Activated CD4-positive, alpha-beta T cell treated with anti-CD3 and anti-CD28 coated beads for 36 hours (primary cell): Measurements from ENCODE around the gene KCNK3. TPM values are rescaled to one million over a fixed set of nuclear protein-coding genes. Genes with fewer than 3 reads are reported as not detected.

ENCODE experiments used
- ATAC-seq: fragments of 200-7000 bp; cut with Tn5 transposase; one replicate; pipeline ENCODE4 v1.10.0; 2021; ENCODE audit warnings: mild to moderate bottlenecking, moderate library complexity
- CTCF ChIA-PET: fragments of 350-600 bp; sonication (Branson Sonifier 250); formaldehyde crosslinking; loops from one replicate; lab custom pipeline; 2021; ENCODE audit warnings: antibody characterized with exemption; lab: Charles Lee
- POLR2A ChIA-PET: fragments of 350-600 bp; sonication (Branson Sonifier 250); formaldehyde crosslinking; loops from one replicate; lab custom pipeline; 2021; ENCODE audit warnings: antibody characterized with exemption, inconsistent platforms; lab: Charles Lee
- DNase-seq: peaks from one replicate; pipeline ENCODE4 v3.0.0-alpha.2; 2020
- H3K27ac Mint-ChIP-seq: one replicate; pipeline ENCODE4 v1.8.0; 2021; ENCODE audit warnings: mixed read lengths
- H3K27me3 Mint-ChIP-seq: one replicate; pipeline ENCODE4 v1.8.0; 2021; ENCODE audit warnings: mixed read lengths
- H3K36me3 Mint-ChIP-seq: one replicate; pipeline ENCODE4 v1.8.0; 2021; ENCODE audit warnings: low read depth, mixed read lengths
- H3K4me1 Mint-ChIP-seq: one replicate; pipeline ENCODE4 v1.8.0; 2021; ENCODE audit warnings: mixed read lengths
- H3K4me3 Mint-ChIP-seq: one replicate; pipeline ENCODE4 v1.8.0; 2021; ENCODE audit warnings: mild to moderate bottlenecking, moderate library complexity, mixed read lengths
- H3K9me3 Mint-ChIP-seq: one replicate; pipeline ENCODE4 v1.8.0; 2021; ENCODE audit warnings: low read depth, mixed read lengths
- intact Hi-C, 2 experiments: fragments of 100-400 bp; cut with DNase I in 1 of 2; cut with micrococcal nuclease in 1 of 2; formaldehyde crosslinking; loops; one replicate each; pipeline versions ENCODE4 v1.14.2 to v1.15.1; 2022 to 2024; cut with DNase I, micrococcal nuclease
- total RNA-seq, 2 experiments: library from RNA; stranded (reverse); gene quantifications; one replicate each; pipeline ENCODE4 v1.2.3, GENCODE V29; 2021

Gene KCNK3
- total RNA-seq, 2 experiments from 2014 or later, result not detected

DNA sequence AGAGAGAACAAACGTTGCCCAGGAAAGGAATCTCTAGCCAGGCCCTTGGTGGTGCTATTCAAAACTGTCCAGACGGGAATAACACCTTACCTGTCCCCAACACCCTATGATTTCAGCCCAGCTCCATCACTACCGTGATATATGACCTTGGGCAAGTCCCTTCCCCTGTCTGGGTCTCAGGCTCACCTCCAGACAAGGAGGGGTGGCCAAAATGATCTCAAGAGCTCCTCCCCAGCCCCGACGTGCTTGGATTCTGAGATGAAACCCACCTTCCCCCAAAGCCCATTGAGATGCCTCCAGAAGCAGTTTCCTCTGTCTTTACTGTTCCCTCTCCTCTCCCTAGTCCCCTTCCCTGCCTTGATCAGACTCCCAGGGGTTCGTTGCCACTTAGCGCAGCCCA lies 1.5 kb downstream of the KCNK3 start:
- no peak for DNase-seq
- POLR2A ChIA-PET, result no interaction called here
- peaks cover 3% of the 10 kb centered on the region for H3K4me1 Mint-ChIP-seq
- CTCF ChIA-PET, result interaction anchor here (0.5 kb wide), 1 partner anchor 18 kb away, joined by 3 read pairs; no protein-coding TSS in a partner anchor
- ATAC-seq, result no peak
- intact Hi-C loops, result no loop called here
- H3K36me3 Mint-ChIP-seq, result no peaks in the 10 kb centered on the region
- H3K27me3 Mint-ChIP-seq, result peaks cover 57% of the 10 kb centered on the region
- H3K4me3 Mint-ChIP-seq, result no peak overlapping the region
- H3K27ac Mint-ChIP-seq, result no peak overlapping the region
- no peaks in the 10 kb centered on the region for H3K9me3 Mint-ChIP-seq

GRCh38 chr2:26696351-26696816 lies 3.9 kb downstream of the KCNK3 start:
- peaks cover 3% of the 10 kb centered on the region for H3K4me1 Mint-ChIP-seq
- DNase-seq (peak; percentile 26), ATAC-seq (peak; percentile 62)
- no peaks in the 10 kb centered on the region for H3K9me3 Mint-ChIP-seq
- CTCF ChIA-PET, result interaction anchor here (0.6 to 1.0 kb wide), 4 partner anchors 50 to 1363 kb away, joined by 3 to 4 read pairs (median 3); no protein-coding TSS in a partner anchor
- no peak overlapping the region for H3K4me3 Mint-ChIP-seq
- no peaks in the 10 kb centered on the region for H3K36me3 Mint-ChIP-seq
- intact Hi-C loops, result no loop called here
- POLR2A ChIA-PET, result no interaction called here
- no peak overlapping the region for H3K27ac Mint-ChIP-seq
- H3K27me3 Mint-ChIP-seq, result peaks cover 49% of the 10 kb centered on the region

GRCh38 chr2:26697425-26697824 lies 4.9 kb downstream of the KCNK3 start:
- H3K9me3 Mint-ChIP-seq, result no peaks in the 10 kb centered on the region
- H3K36me3 Mint-ChIP-seq, result no peaks in the 10 kb centered on the region
- ATAC-seq (no peak), DNase-seq (no peak)
- H3K4me1 Mint-ChIP-seq, result no peaks in the 10 kb centered on the region
- intact Hi-C loops, result no loop called here
- CTCF ChIA-PET, result interaction anchor here (0.8 kb wide), 1 partner anchor 94 kb away, joined by 3 read pairs; no protein-coding TSS in a partner anchor
- no peak overlapping the region for H3K27ac Mint-ChIP-seq
- H3K4me3 Mint-ChIP-seq, result no peak overlapping the region
- peaks cover 45% of the 10 kb centered on the region for H3K27me3 Mint-ChIP-seq
- POLR2A ChIA-PET, result no interaction called here

- no peak for ATAC-seq
- Mint-ChIP-seq H3K36me3 (no peaks in the 10 kb centered on the region), H3K4me3 (no peak overlapping the region), H3K27ac (no peak overlapping the region), H3K4me1 (no peaks in the 10 kb centered on the region), H3K9me3 (no peaks in the 10 kb centered on the region), H3K27me3 (peaks cover 35% of the 10 kb centered on the region)
- no peak for DNase-seq
- ChIA-PET CTCF (interaction anchor here (0.7 kb wide), 1 partner anchor 17 kb away, joined by 3 read pairs; no protein-coding TSS in a partner anchor), POLR2A (no interaction called here)
- intact Hi-C loops, result no loop called here
These were observed 6.8 kb downstream of the KCNK3 start for GRCh38 chr2:26699295-26699694.

DNA sequence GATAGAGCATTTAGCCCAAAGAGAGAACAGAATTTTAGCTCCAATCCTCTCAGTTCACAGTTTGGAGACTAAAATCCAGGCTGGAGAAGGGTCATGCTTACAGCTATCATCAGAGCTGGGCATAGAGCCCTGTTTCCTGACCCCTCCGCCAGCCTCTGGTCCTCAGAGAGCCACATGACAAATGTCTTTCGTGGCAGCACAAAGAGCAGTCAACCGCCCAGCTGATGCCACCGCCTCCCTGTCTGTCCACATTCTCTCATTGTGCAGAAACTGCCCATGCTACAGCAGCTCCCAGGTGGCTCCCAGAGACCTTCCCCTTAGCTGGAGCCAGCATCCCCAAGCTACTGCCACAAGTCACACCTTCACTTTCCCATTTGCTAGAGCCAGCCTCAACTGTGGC lies 7.6 kb downstream of the KCNK3 start:
- POLR2A ChIA-PET, result no interaction called here
- DNase-seq (no peak), ATAC-seq (no peak)
- peaks cover 29% of the 10 kb centered on the region for H3K27me3 Mint-ChIP-seq
- H3K27ac Mint-ChIP-seq, result no peak overlapping the region
- CTCF ChIA-PET, result interaction anchor here (0.7 kb wide), 1 partner anchor 18 kb away, joined by 3 read pairs; no protein-coding TSS in a partner anchor
- no peaks in the 10 kb centered on the region for H3K4me1 Mint-ChIP-seq
- intact Hi-C loops, result no loop called here
- H3K36me3 Mint-ChIP-seq, result no peaks in the 10 kb centered on the region
- H3K4me3 Mint-ChIP-seq, result no peak overlapping the region
- no peaks in the 10 kb centered on the region for H3K9me3 Mint-ChIP-seq

DNA sequence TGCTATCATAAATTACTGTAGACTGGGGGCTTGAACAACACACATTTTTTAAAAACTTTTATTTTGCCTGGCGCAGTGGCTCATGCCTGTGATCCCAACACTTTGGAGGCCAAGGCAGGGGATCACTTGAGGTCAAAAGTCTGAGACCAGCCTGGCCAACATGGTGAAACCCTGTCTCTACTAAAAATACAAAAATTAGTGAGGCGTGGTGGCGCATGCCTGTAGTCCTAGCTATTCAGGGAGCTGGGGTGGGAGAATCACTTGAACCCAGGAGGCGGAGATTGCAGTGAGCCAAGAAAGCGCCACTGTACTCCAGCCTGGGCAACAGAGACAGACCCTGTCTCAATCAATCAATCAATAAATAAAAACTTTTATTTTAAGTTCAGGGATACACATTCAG lies 9.1 kb downstream of the KCNK3 start:
- no peaks in the 10 kb centered on the region for H3K4me1 Mint-ChIP-seq
- intact Hi-C loops, result no loop called here
- ATAC-seq (no peak), DNase-seq (no peak)
- H3K9me3 Mint-ChIP-seq, result no peaks in the 10 kb centered on the region
- no peaks in the 10 kb centered on the region for H3K36me3 Mint-ChIP-seq
- no peak overlapping the region for H3K27ac Mint-ChIP-seq
- POLR2A ChIA-PET, result no interaction called here
- H3K4me3 Mint-ChIP-seq, result no peak overlapping the region
- CTCF ChIA-PET, result no interaction called here
- H3K27me3 Mint-ChIP-seq, result peaks cover 16% of the 10 kb centered on the region

- Mint-ChIP-seq H3K36me3 (no peaks in the 10 kb centered on the region), H3K27ac (no peak overlapping the region), H3K4me1 (no peaks in the 10 kb centered on the region), H3K27me3 (peaks cover 14% of the 10 kb centered on the region), H3K9me3 (no peaks in the 10 kb centered on the region), H3K4me3 (no peak overlapping the region)
- intact Hi-C loops, result no loop called here
- ChIA-PET POLR2A (no interaction called here), CTCF (no interaction called here)
- ATAC-seq, result no peak
- DNase-seq, result no peak
These were observed 9.5 kb downstream of the KCNK3 start for GRCh38 chr2:26702025-26702424.

GRCh38 chr2:26704441-26704977 lies 12.0 kb downstream of the KCNK3 start:
- intact Hi-C loops, result no loop called here
- CTCF ChIA-PET, result interaction anchor here (0.6 to 0.7 kb wide), 2 partner anchors 25 to 253 kb away, joined by 3 read pairs; no protein-coding TSS in a partner anchor
- H3K36me3 Mint-ChIP-seq, result no peaks in the 10 kb centered on the region

GRCh38 chr2:26705126-26705525 lies 12.6 kb downstream of the KCNK3 start:
- Mint-ChIP-seq H3K4me3 (no peak overlapping the region), H3K36me3 (no peaks in the 10 kb centered on the region), H3K27ac (no peak overlapping the region), H3K27me3 (peaks cover 6% of the 10 kb centered on the region), H3K9me3 (no peaks in the 10 kb centered on the region), H3K4me1 (no peaks in the 10 kb centered on the region)
- ATAC-seq (no peak), DNase-seq (no peak)
- CTCF ChIA-PET, result interaction anchor here (0.6 kb wide), 1 partner anchor 25 kb away, joined by 3 read pairs; no protein-coding TSS in a partner anchor
- intact Hi-C loops, result no loop called here
- POLR2A ChIA-PET, result no interaction called here

More at GRCh38 chr2:26704441-26704977, 12.0 kb downstream of the KCNK3 start:
- ATAC-seq (no peak), DNase-seq (no peak)
- H3K27me3 Mint-ChIP-seq, result peaks cover 6% of the 10 kb centered on the region
- no peaks in the 10 kb centered on the region for H3K4me1 Mint-ChIP-seq
- POLR2A ChIA-PET, result no interaction called here
- H3K9me3 Mint-ChIP-seq, result no peaks in the 10 kb centered on the region
- H3K27ac Mint-ChIP-seq, result no peak overlapping the region
- H3K4me3 Mint-ChIP-seq, result no peak overlapping the region

- POLR2A ChIA-PET, result no interaction called here
- no peak for DNase-seq
- H3K36me3 Mint-ChIP-seq, result no peaks in the 10 kb centered on the region
- intact Hi-C loops, result no loop called here
- H3K4me3 Mint-ChIP-seq, result no peak overlapping the region
- no peak overlapping the region for H3K27ac Mint-ChIP-seq
- no peak for ATAC-seq
- CTCF ChIA-PET, result interaction anchor here (0.6 to 0.7 kb wide), 2 partner anchors 34 to 40 kb away, joined by 3 read pairs; no protein-coding TSS in a partner anchor
- no peaks in the 10 kb centered on the region for H3K4me1 Mint-ChIP-seq
- no peaks in the 10 kb centered on the region for H3K9me3 Mint-ChIP-seq
- H3K27me3 Mint-ChIP-seq, result no peaks in the 10 kb centered on the region
These were observed 13.6 kb downstream of the KCNK3 start for GRCh38 chr2:26706093-26706492.

GRCh38 chr2:26706616-26707473 lies 14.3 kb downstream of the KCNK3 start:
- no peak for DNase-seq
- ChIA-PET POLR2A (no interaction called here), CTCF (interaction anchor here (0.7 kb wide), 1 partner anchor 39 kb away, joined by 3 read pairs; no protein-coding TSS in a partner anchor)
- Mint-ChIP-seq H3K9me3 (no peaks in the 10 kb centered on the region), H3K4me1 (no peaks in the 10 kb centered on the region), H3K4me3 (no peak overlapping the region), H3K36me3 (no peaks in the 10 kb centered on the region), H3K27ac (no peak overlapping the region), H3K27me3 (no peaks in the 10 kb centered on the region)
- intact Hi-C loops, result no loop called here
- no peak for ATAC-seq
